Caco-2 (cell line): Measurements from ENCODE around the gene CRACR2A. TPM values are rescaled to one million over a fixed set of nuclear protein-coding genes. Genes with fewer than 3 reads are reported as not detected.

Experiments used
- BruUV-seq: library from RNA; stranded (reverse); fragments of 400-500 nt; replicated peaks from 2 replicates; lab custom pipeline; 2021; lab: Mats Ljungman, UMichigan
- CTCF ChIA-PET: fragments of 300-600 bp; sonication (Branson Sonifier 250); formaldehyde crosslinking; loops from one replicate; lab custom pipeline; 2022; ENCODE audit warnings: antibody characterized with exemption; lab: Charles Lee
- POLR2A ChIA-PET: fragments of 300-600 bp; sonication (Branson Sonifier 250); formaldehyde crosslinking; loops from one replicate; lab custom pipeline; 2022; ENCODE audit warnings: antibody characterized with exemption; lab: Charles Lee
- DNase-seq, 2 experiments: peaks; one replicate each; pipeline versions ENCODE4 v3.0.0 to v3.0.0-alpha.2; 2020 to 2022
- H3K27me3 ChIP-seq: replicated peaks from 2 replicates; pipeline ENCODE4 v1.6.0; 2011; ENCODE audit warnings: low read length; ENCODE audit not compliant: control insufficient read depth, insufficient read depth
- H3K36me3 ChIP-seq: 2 replicates; pipeline ENCODE4 v1.5.1; 2011; ENCODE audit warnings: low read length; ENCODE audit not compliant: control insufficient read depth, insufficient read depth
- H3K4me1 ChIP-seq: fragments of 250-450 bp; sonication (Bioruptor Pico); 2 replicates; pipeline ENCODE4 v1.5.1; 2020; ENCODE audit warnings: mild to moderate bottlenecking
- H3K4me3 ChIP-seq: 2 replicates; pipeline ENCODE4 v1.5.1; 2011; ENCODE audit warnings: low read depth, mild to moderate bottlenecking, control low read depth, low read length
- H3K9me3 ChIP-seq: fragments of 250-450 bp; sonication (Bioruptor Pico); 2 replicates; pipeline ENCODE4 v1.5.1; 2020; ENCODE audit warnings: mild to moderate bottlenecking, moderate library complexity
- H3K27ac Mint-ChIP-seq: one replicate; pipeline ENCODE4 v1.8.0; 2022; ENCODE audit warnings: mixed read lengths; ENCODE audit not compliant: unreplicated experiment
- H3K27me3 Mint-ChIP-seq: one replicate; pipeline ENCODE4 v1.8.0; 2022; ENCODE audit warnings: mixed read lengths; ENCODE audit not compliant: insufficient read depth, unreplicated experiment
- H3K36me3 Mint-ChIP-seq: one replicate; pipeline ENCODE4 v1.8.0; 2022; ENCODE audit warnings: mild to moderate bottlenecking, mixed read lengths; ENCODE audit not compliant: insufficient read depth, unreplicated experiment
- H3K4me1 Mint-ChIP-seq: one replicate; pipeline ENCODE4 v1.8.0; 2022; ENCODE audit warnings: low read depth, mixed read lengths; ENCODE audit not compliant: unreplicated experiment
- H3K4me3 Mint-ChIP-seq: one replicate; pipeline ENCODE4 v1.8.0; 2022; ENCODE audit warnings: mild to moderate bottlenecking, moderate library complexity, mixed read lengths; ENCODE audit not compliant: unreplicated experiment
- H3K9me3 Mint-ChIP-seq: one replicate; pipeline ENCODE4 v1.8.0; 2022; ENCODE audit warnings: mixed read lengths; ENCODE audit not compliant: unreplicated experiment
- intact Hi-C: fragments of 100-400 bp; cut with micrococcal nuclease; formaldehyde crosslinking; loops from one replicate; pipeline ENCODE4 v1.10.0; 2022; ENCODE audit not compliant: unreplicated experiment
- total RNA-seq: library from RNA; stranded (reverse); gene quantifications from 2 replicates; pipeline ENCODE4 v1.2.3, GENCODE V29; 2022
- TF ChIP-seq, protein P1 (sequence below), 2 experiments: fragments of 200-600 bp in 1 of 2; IDR thresholded peaks; 1 replicate in 1 of 2; 2 replicates in 1 of 2; pipeline versions ENCODE4 v1.5.1 to v1.8.0; 2011 to 2022; ENCODE audit warnings: antibody characterized with exemption in 1 of 2, control low read depth in 1 of 2, inconsistent platforms in 1 of 2, low read depth in 1 of 2, low read length in 1 of 2, mild to moderate bottlenecking in 1 of 2, moderate library complexity in 1 of 2; ENCODE audit not compliant: insufficient read depth in 1 of 2, severe bottlenecking in 1 of 2, unreplicated experiment in 1 of 2

Gene CRACR2A
- total RNA-seq, 1 experiment from 2014 or later = 16.5 TPM

DNA sequence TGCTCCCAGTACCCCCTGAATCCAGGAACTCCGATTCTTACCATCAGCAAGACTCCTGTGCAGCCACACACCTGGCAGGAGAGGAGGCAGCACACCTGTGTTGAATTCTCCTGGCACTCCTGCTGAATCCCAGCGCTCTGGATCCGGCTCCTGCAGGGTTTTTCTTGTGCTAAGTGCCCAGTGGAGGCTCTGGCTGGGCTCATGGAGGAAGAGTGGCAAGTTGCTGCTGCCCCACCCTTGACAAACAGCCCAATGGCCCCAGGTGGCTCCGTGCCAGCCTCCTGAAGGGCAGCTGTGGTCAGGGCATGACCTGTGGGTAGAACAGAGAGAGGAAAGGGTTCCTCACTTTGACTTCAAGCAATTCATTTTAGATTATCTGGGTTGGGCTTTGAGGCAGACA lies 20.0 kb downstream of the CRACR2A start:
- no peaks in the 10 kb centered on the region for H3K4me1 Mint-ChIP-seq
- H3K4me3 ChIP-seq = no peak overlapping the region

GRCh38 chr12:3730111-3730510 lies 22.8 kb downstream of the CRACR2A start:
- Mint-ChIP-seq H3K4me3 (no peak overlapping the region), H3K4me1 (no peaks in the 10 kb centered on the region), H3K27ac (no peak overlapping the region), H3K27me3 (peaks cover 5% of the 10 kb centered on the region), H3K36me3 (no peaks in the 10 kb centered on the region), H3K9me3 (no peaks in the 10 kb centered on the region)
- no peaks in the 10 kb centered on the region for H3K36me3 ChIP-seq
- H3K27me3 ChIP-seq = no peaks in the 10 kb centered on the region
- no peak for DNase-seq
- no peaks in the 10 kb centered on the region for H3K9me3 ChIP-seq
- POLR2A ChIA-PET = no interaction called here
- CTCF ChIA-PET = no interaction called here
- no TSS peak for BruUV-seq
- TF ChIP-seq, protein P1, sequence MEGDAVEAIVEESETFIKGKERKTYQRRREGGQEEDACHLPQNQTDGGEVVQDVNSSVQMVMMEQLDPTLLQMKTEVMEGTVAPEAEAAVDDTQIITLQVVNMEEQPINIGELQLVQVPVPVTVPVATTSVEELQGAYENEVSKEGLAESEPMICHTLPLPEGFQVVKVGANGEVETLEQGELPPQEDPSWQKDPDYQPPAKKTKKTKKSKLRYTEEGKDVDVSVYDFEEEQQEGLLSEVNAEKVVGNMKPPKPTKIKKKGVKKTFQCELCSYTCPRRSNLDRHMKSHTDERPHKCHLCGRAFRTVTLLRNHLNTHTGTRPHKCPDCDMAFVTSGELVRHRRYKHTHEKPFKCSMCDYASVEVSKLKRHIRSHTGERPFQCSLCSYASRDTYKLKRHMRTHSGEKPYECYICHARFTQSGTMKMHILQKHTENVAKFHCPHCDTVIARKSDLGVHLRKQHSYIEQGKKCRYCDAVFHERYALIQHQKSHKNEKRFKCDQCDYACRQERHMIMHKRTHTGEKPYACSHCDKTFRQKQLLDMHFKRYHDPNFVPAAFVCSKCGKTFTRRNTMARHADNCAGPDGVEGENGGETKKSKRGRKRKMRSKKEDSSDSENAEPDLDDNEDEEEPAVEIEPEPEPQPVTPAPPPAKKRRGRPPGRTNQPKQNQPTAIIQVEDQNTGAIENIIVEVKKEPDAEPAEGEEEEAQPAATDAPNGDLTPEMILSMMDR (IDR thresholded peaks at IDR 0.05; ENCODE audit: insufficient read depth in 1 of 2, low read depth in 1 of 2, low read length in 1 of 2, severe bottlenecking in 1 of 2, unreplicated experiment in 1 of 2) = no peak
- intact Hi-C loops = no loop called here
- H3K4me3 ChIP-seq = no peak overlapping the region
- no peaks in the 10 kb centered on the region for H3K4me1 ChIP-seq

More for the DNA sequence above, 20.0 kb downstream of the CRACR2A start:
- Mint-ChIP-seq H3K9me3 (no peaks in the 10 kb centered on the region), H3K4me3 (no peak overlapping the region), H3K27ac (no peak overlapping the region), H3K36me3 (no peaks in the 10 kb centered on the region), H3K27me3 (no peaks in the 10 kb centered on the region)
- TF ChIP-seq, protein P1 (IDR thresholded peaks at IDR 0.05; ENCODE audit: insufficient read depth in 1 of 2, low read depth in 1 of 2, low read length in 1 of 2, severe bottlenecking in 1 of 2, unreplicated experiment in 1 of 2) = no peak
- ChIA-PET CTCF (no interaction called here), POLR2A (no interaction called here)
- H3K9me3 ChIP-seq = no peaks in the 10 kb centered on the region
- H3K27me3 ChIP-seq = no peaks in the 10 kb centered on the region
- no peak for DNase-seq
- no peaks in the 10 kb centered on the region for H3K4me1 ChIP-seq
- no TSS peak for BruUV-seq
- intact Hi-C loops = no loop called here
- no peaks in the 10 kb centered on the region for H3K36me3 ChIP-seq

DNA sequence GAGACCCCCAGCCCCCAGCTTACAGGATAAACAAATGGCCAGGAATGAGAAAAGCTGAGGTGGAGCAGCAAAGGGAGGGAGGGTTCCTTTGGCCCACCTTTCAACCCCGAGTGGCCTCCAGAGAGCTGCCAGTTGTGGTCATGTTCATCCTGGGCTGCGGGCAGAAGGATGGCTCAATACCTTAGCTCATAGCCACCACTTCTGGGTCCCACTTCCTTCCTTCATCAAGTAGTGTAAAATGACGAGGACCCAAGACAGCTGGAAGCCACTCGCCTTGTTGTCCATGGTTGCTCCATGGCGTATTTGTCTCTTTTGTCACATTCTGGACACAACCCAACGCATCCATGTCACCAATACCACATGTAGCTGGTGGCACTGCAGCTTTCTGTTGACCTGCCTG lies 24.2 kb downstream of the CRACR2A start:
- no peak for DNase-seq
- Histone ChIP-seq H3K36me3 (no peaks in the 10 kb centered on the region), H3K4me1 (no peaks in the 10 kb centered on the region), H3K4me3 (no peak overlapping the region), H3K27me3 (no peaks in the 10 kb centered on the region), H3K9me3 (no peaks in the 10 kb centered on the region)
- Mint-ChIP-seq H3K27ac (no peak overlapping the region), H3K36me3 (no peaks in the 10 kb centered on the region), H3K4me1 (no peaks in the 10 kb centered on the region), H3K4me3 (no peak overlapping the region), H3K9me3 (no peaks in the 10 kb centered on the region), H3K27me3 (peaks cover 5% of the 10 kb centered on the region)
- no TSS peak for BruUV-seq
- POLR2A ChIA-PET = no interaction called here
- intact Hi-C loops = no loop called here
- TF ChIP-seq, protein P1 (IDR thresholded peaks at IDR 0.05; ENCODE audit: insufficient read depth in 1 of 2, low read depth in 1 of 2, low read length in 1 of 2, severe bottlenecking in 1 of 2, unreplicated experiment in 1 of 2) = no peak
- CTCF ChIA-PET = no interaction called here
